Suprapubic skin (tissue), 4 donors: ENCODE results near the gene TGFBR1.

Experiments used
- CTCF ChIP-seq, 2 donors: fragments of 200-600 bp in 1 of 2; fragments of 450-650 bp in 1 of 2; sonication (generic) in 1 of 2; IDR thresholded peaks; one replicate each; pipeline ENCODE4 v1.5.1; 2016 to 2019; ENCODE audit warnings: antibody characterized with exemption in 2 of 2, mild to moderate bottlenecking in 1 of 2, moderate library complexity in 1 of 2
- EP300 ChIP-seq: sonication (generic); formaldehyde crosslinking; IDR thresholded peaks from one replicate; pipeline ENCODE4 v1.6.1; 2017; ENCODE audit warnings: antibody characterized with exemption
- POLR2A ChIP-seq, 2 donors: fragments of 450-650 bp; IDR thresholded peaks; one replicate each; pipeline ENCODE4 v1.6.1; 2017; ENCODE audit warnings: antibody characterized with exemption in 2 of 2, mild to moderate bottlenecking in 2 of 2, moderate library complexity in 2 of 2
- POLR2AphosphoS5 ChIP-seq, 3 donors: sonication (generic); formaldehyde crosslinking; IDR thresholded peaks; one replicate each; pipeline ENCODE4 v1.6.1; 2017; ENCODE audit warnings: antibody characterized with exemption in 3 of 3

GRCh38 chr9:99181206-99181605 lies 76.3 kb downstream of the TGFBR1 start:
- TF ChIP-seq POLR2A (IDR thresholded peaks at IDR 0.05) (no peak), EP300 (no peak), CTCF (IDR thresholded peaks at IDR 0.05) (no peak), POLR2AphosphoS5 (IDR thresholded peaks at IDR 0.05) (no peak)
